MCF 10A (cell line): ENCODE results near the gene C2CD4C. TPM values are rescaled to one million over a fixed set of nuclear protein-coding genes. Genes with fewer than 3 reads are reported as not detected.

Experiments
- BruUV-seq: library from RNA; stranded (reverse); fragments of 400-500 nt; replicated peaks from 2 replicates; lab custom pipeline; 2021; lab: Mats Ljungman, UMichigan
- CTCF ChIA-PET: fragments of 300-600 bp; sonication (Branson Sonifier 250); formaldehyde crosslinking; extraction: SDS; loops from one replicate; lab custom pipeline; 2021; ENCODE audit warnings: antibody characterized with exemption, inconsistent platforms; lab: Yijun Ruan, JAX
- POLR2A ChIA-PET: fragments of 300-600, 350-650 bp; sonication (Branson Sonifier 250); formaldehyde crosslinking; extraction: SDS; loops from one replicate; lab custom pipeline; 2020; ENCODE audit warnings: antibody characterized with exemption, inconsistent platforms; lab: Yijun Ruan, JAX
- DNase-seq: peaks from one replicate; pipeline ENCODE4 v3.0.0-alpha.2; 2018; ENCODE audit not compliant: unreplicated experiment
- H3K27ac Mint-ChIP-seq: one replicate; pipeline ENCODE4 v1.8.0; 2022; ENCODE audit warnings: mild to moderate bottlenecking, low read depth, mixed read lengths; ENCODE audit not compliant: unreplicated experiment
- H3K27me3 Mint-ChIP-seq: one replicate; pipeline ENCODE4 v1.8.0; 2022; ENCODE audit warnings: mixed read lengths; ENCODE audit not compliant: insufficient read depth, unreplicated experiment
- H3K36me3 Mint-ChIP-seq: one replicate; pipeline ENCODE4 v1.8.0; 2022; ENCODE audit warnings: mild to moderate bottlenecking, moderate library complexity, mixed read lengths; ENCODE audit not compliant: insufficient read depth, unreplicated experiment
- H3K4me1 Mint-ChIP-seq: one replicate; pipeline ENCODE4 v1.8.0; 2022; ENCODE audit warnings: mixed read lengths; ENCODE audit not compliant: insufficient read depth, unreplicated experiment
- H3K4me3 Mint-ChIP-seq: one replicate; pipeline ENCODE4 v1.8.0; 2022; ENCODE audit warnings: mild to moderate bottlenecking, moderate library complexity, mixed read lengths; ENCODE audit not compliant: unreplicated experiment
- H3K9me3 Mint-ChIP-seq: one replicate; pipeline ENCODE4 v1.8.0; 2022; ENCODE audit warnings: mixed read lengths; ENCODE audit not compliant: unreplicated experiment
- CTCF ChIP-seq: fragments of 200-600 bp; IDR thresholded peaks from one replicate; pipeline ENCODE4 v1.8.0; 2022; ENCODE audit warnings: antibody characterized with exemption, mild to moderate bottlenecking; ENCODE audit not compliant: unreplicated experiment
- intact Hi-C: fragments of 100-400 bp; cut with micrococcal nuclease; formaldehyde crosslinking; loops from 2 replicates; pipeline ENCODE4 v1.14.1; 2022
- total RNA-seq: library from RNA; stranded (reverse); gene quantifications from 2 replicates; pipeline ENCODE4 v1.2.3, GENCODE V29; 2022

C2CD4C gene
- total RNA-seq, 1 experiment from 2014 or later = 0.49 TPM

GRCh38 chr19:442085-442484 is 33.1 kb upstream of the C2CD4C start:
- POLR2A ChIA-PET = no interaction called here
- Mint-ChIP-seq H3K4me3 (no peak overlapping the region), H3K27ac (no peak overlapping the region), H3K4me1 (no peaks in the 10 kb centered on the region), H3K36me3 (no peaks in the 10 kb centered on the region), H3K27me3 (no peaks in the 10 kb centered on the region), H3K9me3 (peaks cover 6% of the 10 kb centered on the region)
- TF ChIP-seq CTCF = no peak
- CTCF ChIA-PET = no interaction called here
- DNase-seq = no peak
- intact Hi-C loops = no loop called here
- BruUV-seq = no TSS peak

DNA sequence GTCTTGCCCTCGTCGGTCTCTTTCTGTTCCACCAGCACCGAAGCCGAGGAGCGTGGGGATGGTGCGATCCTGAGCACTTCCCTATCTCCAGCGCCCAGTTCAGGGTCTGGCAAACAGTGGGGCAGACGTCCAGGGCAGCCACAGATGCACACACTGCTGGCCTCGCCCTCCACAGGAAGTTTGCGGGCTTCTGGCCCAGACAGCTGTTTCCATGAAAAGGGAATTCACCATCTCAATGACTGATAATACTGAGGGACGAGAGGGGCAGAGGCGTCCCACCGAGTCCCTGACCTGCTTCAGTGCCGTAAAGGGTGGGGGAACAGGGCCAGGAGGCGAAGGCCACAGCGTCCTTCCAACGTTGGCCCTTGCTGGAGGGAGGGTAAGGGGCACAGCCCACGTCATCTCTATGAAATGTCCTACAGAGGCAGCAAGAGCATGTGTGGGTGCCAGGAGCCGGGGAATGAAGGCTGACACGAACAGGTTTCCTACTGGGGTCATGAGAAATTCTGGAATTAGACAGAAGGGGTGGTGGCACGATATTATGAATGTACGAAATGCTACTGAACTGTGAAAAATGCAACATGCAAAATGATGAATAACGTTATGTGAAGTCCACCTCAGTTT is 32.4 kb upstream of the C2CD4C start:
- intact Hi-C loops = no loop called here
- H3K4me1 Mint-ChIP-seq = no peaks in the 10 kb centered on the region
- CTCF ChIA-PET = no interaction called here
- peaks cover 8% of the 10 kb centered on the region for H3K9me3 Mint-ChIP-seq
- H3K4me3 Mint-ChIP-seq = no peak overlapping the region
- no TSS peak for BruUV-seq
- no peak for TF ChIP-seq CTCF
- no peaks in the 10 kb centered on the region for H3K27me3 Mint-ChIP-seq
- H3K36me3 Mint-ChIP-seq = no peaks in the 10 kb centered on the region
- POLR2A ChIA-PET = no interaction called here
- H3K27ac Mint-ChIP-seq = no peak overlapping the region
- no peak for DNase-seq

- POLR2A ChIA-PET = no interaction called here
- intact Hi-C loops = no loop called here
- H3K27ac Mint-ChIP-seq = no peak overlapping the region
Observed at GRCh38 chr19:440391-441212, 31.7 kb upstream of the C2CD4C start.

More at GRCh38 chr19:440391-441212, 31.7 kb upstream of the C2CD4C start:
- H3K9me3 Mint-ChIP-seq = peaks cover 8% of the 10 kb centered on the region
- H3K4me1 Mint-ChIP-seq = no peaks in the 10 kb centered on the region
- no peaks in the 10 kb centered on the region for H3K36me3 Mint-ChIP-seq
- TF ChIP-seq CTCF = no peak
- DNase-seq = no peak
- H3K27me3 Mint-ChIP-seq = no peaks in the 10 kb centered on the region
- no peak overlapping the region for H3K4me3 Mint-ChIP-seq
- BruUV-seq = no TSS peak
- CTCF ChIA-PET = no interaction called here
